NOMO-1 treated with DMSO at 0.1 percent for 48 hours (cell line): ENCODE data around the gene ADSS1.
A peak's percentile ranks its signal among the peaks of the same experiment; 100 is the strongest.

Experiments
- DNase-seq: peaks from one replicate; lab custom pipeline; 2025; ENCODE audit not compliant: unreplicated experiment; lab: John Stamatoyannopoulos, UW

ADSS1 gene

DNA sequence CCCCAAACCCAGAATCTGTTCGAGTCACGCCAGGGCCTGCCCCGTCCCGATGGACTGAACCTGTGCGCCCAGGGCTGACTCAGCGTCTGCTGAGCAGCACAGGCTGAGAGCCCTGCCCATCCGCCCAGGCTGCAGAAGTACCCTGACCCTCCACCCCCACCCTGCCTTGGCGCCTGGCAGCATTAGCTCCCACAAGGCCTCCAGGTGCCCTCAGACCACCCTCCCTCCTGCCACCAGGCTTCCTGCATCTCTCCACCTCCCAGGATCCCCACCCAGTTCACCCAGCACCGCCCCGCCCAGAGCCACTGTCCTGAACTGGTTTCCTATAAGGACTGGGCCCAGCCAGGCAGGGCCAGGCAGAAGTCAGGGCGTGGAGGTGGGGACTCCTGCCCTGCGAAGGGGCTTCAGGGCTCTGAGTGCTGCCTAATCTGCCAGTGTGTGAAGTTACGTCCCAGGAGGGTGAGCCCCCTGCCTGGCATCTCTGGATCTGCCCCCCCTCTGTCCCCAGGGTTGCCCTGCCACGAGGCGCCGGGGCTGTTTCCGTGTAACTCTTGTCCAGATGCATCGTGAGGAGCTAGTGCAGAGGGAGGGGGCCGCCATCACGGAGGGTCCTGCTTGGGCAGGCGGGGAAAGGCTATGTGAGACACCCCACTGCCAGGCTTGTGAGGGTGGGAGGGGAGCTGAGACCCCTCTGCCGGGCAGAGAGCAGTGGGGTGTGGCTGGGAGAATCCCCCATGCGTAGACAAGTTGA lies 9.1 kb downstream of the ADSS1 start:
- DNase-seq, result no peak

DNA sequence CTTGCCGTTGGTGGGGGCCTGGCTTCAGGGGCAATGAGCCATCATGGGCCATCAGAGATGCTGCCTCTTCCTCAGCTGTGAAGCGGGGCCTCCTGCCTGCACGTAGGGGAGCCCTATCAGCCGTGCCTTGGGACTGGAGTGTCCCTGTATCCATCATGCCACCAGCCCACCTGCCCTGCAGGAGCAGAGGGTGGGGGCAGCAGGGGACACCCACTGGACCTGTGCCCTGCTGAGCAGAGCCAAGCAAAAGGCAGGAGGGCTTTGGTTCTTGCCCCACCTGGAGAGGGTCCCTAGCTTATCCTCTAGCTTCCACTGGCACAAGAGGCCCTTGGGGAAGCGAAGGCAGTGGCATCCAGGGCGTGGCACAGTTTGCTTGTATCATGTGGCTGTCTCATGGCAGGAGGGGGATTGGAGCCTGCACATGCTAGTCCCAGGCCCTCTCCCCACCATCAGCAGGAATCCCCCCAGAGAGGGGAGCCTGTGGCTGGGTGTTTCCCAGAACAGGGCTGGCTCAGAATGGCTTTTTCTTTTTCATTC lies 10.1 kb downstream of the ADSS1 start:
- DNase-seq, result no peak

DNA sequence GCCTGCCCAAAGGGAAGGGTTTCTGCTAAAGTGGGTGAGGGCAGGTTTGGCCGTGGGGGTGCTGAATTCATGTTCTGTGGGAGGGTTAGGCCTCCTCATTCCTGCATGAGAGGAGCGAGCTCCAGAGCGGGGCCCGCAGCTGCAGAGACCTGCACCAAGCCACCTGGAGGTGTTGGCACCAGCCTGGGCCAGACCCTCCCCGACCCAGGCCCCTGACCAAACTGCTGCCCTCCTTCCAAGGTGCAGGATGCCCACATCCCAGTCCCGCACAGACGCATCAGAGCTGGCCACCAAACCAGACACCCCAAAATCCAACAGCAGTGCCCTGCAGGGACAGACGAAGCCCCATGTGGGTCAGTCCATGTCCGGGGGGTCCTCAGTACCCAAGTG lies 10.6 kb downstream of the ADSS1 start:
- no peak for DNase-seq

DNA sequence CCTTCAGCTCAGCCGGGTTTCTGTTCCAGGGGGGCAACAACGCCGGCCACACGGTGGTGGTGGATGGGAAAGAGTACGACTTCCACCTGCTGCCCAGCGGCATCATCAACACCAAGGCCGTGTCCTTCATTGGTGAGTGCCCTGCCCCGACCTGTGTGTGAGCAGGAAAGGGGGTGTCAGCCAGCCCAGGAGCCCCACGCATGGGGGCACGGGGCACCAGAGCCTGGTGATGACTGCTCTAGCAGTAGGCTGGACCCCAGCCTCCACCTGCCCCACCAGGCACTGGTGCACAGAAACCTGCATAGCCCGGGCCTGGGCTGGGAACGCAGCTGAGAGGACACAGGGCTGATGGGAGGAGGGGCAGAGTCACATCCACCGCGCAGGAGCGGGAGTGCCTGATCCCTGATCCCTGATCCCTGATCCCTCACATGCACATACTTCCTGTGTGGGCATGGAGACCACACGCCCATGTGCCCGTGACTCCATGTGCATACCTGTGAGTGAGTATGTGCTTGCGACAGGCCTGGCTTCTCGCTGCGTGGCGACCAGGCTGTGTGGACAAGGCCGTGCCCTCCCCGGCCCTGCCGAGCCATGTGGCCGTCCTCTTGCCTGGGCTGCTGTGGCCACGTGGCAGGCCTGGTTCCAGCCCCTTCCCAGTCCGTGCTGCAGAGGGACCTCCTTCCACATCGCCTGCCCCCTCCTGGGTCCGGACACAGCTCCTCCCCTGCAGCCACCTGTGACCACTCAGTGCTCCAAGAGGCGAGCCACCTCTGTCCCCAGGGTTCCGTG lies 11.2 kb downstream of the ADSS1 start:
- DNase-seq, result no peak

DNA sequence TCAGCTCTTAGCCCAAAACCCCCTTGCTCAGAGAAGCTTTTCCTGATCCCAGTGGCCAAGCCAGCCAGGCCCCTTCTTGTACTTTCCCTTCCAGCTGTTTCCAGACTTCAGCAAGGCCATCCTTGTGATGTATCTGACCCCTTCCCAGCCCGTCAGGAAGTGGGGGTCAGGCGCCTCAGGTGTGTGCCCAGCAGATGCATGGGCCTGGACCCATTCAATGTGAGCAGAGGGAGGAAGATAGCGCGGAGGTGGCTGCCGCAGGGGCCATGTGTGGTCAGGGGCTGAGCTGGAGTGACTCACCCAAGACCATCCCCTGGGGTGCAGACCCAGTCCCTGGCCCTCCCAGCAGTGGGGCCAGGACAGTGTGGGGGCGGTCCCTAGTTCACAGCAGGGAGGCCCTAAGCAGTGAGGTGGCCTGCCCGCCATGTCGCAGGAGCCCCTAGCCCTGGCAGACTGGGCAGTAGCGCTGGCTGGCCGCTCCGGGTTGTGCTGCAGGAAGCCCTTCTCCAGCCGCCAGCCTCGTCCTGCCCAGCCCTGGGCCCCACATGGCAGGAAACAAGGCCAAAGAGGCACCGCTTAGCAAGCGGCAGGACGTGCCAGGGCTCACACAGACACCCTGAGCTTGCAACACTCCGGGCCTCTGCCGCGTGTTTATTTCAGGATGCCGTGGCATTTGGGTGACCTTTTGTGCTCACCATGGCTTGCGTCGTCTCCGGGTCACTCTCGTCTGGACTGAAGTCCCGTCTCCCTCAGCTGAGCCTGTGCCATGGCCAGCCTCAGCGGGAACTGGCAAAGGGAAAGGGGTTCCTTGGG lies 12.0 kb downstream of the ADSS1 start:
- peak; percentile 28 for DNase-seq

DNA sequence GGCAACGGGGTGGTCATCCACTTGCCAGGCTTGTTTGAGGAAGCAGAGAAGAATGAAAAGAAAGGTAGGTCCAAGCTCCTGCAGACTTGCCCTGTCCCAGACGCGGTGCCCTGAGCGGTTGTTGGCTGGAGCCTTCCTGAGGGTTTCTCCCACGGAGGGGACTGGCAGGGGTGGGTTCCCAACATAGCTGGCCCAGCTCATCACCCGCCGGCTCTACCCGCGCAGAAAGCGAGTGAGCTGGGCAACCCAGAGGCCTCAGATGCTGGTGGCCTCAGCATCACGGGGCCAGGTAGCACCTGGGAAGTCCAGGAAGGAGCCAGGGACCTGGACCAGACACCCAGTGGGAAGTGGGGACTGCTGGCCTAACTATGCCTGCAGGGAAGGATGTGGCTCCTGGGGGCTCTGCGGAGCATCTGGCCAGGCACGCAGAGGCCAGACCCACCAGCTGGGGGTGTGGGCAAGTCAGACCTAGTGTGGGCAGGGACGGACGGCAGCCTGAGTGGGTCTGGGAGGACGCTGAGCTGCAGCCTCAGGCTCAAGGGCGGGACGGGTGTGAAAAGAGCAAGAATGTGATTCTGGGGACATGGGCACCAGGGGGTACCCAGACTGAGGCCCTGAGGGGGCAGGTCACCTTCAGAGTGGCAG lies 14.5 kb downstream of the ADSS1 start:
- no peak for DNase-seq

DNA sequence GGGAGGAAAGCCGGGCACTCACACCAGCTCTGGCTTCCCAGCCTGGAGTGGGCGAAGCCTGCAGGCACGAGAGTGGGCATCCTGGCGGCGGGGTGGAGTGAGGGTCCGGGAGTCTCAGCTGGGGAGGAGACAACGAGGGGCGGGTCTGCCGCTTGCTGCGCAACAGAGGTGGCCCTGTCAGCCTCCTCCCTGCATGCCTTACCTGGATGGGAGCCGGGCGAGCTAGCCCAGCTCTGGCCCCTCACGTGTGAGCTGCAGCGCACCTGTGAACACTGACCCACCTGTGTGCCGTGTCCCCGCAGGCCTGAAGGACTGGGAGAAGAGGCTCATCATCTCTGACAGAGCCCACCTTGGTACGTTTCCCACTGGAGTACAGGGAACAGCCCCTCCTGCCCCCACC lies 15.0 kb downstream of the ADSS1 start:
- DNase-seq, result no peak

DNA sequence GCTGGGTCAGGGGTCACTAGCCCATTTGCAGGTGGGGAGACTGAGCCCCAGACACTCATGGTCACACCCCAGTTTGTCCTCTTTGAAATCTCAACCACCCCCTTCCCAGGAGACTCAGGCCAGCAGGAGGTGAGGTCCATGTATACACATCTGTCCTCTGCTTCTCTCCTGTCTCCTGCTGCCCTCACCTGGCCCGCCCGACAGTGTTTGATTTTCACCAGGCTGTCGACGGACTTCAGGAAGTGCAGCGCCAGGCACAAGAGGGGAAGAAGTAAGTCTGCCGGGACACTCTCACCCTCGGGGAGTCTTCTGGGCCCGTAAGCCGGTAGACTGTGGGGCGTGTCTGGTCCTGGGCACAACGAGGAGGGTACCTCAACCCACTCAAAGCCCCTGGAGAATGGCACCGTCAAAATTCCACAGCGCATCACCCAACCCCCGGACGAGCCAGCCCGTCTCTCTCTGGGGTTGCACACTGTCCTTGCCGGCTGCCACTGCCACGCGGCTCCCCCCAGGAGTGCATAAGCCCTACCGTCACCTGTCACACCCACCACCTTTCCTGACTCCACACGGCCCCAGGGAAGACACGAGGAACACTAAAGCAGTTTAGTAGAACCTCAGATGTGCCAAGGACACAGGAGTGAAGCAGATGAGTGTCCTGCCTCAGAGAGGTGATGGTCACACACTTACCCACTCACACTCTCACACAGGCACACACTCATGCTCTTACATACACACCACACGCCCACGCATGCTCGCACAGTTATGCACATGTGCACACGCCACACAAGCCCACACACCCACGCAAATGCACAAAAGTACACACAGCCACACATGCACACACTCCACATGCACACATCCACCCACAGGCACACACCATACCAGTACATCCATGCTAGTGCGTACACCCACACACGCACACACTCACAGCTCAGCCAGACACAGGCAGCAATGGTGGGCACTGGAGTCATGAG lies 15.8 kb downstream of the ADSS1 start:
- DNase-seq, result no peak

DNA sequence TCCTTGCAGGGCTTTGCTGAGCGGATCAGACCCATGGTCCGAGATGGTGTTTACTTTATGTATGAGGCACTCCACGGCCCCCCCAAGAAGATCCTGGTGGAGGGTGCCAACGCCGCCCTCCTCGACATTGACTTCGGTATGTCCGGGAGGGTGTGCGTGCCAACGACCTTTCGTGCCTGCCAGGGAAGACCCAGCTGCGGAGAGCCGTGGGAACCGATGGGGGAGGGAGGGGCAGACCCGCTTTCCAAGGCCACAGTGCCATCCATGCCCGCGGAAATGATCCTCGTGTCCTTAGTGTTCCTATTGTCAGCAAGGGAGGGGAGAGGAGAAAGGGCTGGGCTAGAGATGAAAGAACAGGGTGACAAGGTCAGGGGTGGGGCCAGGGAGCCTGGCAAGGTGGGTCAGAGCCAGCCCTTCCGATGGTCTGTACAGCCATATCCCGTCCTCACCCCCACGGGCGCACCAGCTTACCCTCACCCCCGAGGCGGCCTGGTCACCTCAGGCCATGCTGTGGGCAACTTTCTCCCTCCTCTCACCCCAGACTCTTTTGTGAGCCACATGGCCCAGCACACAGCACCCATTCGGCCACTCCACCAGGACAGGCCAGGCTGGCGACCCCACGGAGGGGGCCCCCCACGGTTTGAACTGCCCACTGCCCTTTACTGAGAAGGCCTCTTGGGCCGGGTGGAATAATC lies 17.2 kb downstream of the ADSS1 start:
- DNase-seq, result no peak

DNA sequence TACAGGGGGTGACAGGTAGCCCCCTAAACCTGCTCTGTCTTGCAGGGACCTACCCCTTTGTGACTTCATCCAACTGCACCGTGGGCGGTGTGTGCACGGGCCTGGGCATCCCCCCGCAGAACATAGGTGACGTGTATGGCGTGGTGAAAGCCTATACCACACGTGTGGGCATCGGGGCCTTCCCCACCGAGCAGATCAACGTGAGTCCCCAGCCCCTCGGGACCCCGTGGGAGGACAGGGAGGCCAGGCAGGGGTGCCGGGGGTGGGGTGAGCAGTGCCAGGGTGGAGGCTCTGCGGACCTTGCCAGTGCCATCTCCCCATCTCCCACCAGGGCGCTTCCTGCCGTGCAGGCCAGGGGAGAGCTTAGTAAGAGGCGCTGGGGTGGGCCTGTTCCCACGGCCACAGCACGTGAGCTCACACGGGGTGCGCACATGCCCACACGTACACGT lies 17.8 kb downstream of the ADSS1 start:
- no peak for DNase-seq

DNA sequence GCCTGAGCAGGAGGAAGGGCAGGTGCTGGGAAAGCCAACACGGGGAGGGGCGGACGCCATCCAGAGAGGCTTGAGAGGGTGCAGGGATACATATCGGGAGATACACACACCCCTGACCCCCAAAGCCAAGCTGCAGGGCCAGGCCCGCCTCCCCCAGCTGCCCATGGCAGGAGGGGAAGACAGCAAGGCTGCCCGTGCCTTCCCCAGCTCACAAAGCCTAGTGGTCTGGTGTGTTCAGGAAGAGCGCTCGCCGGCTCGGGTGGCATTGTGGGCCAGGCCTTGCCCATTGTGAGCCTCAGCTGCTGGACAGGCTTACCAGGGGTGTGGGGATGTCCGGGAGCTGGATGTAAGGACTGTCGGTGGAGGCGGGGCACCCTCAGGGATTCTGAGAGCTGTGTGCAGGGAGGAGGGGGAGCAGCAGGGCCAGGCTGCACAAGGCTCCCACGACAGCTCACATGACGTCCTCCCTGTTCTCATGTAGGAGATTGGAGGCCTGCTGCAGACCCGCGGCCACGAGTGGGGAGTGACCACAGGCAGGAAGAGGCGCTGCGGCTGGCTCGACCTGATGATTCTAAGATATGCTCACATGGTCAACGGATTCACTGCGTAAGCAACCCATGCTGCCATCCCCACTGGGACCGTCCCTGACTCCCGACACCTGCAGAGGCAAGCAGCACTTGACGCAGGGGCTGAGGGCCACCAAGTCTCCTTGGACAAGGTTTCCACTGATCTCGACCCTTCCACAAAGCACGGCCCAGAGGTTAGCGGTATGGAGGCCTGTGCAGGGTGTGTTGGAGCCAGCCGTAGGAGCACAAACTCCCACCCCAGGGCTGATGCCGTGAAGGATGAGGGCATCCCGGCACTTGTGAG lies 18.8 kb downstream of the ADSS1 start:
- DNase-seq, result no peak

DNA sequence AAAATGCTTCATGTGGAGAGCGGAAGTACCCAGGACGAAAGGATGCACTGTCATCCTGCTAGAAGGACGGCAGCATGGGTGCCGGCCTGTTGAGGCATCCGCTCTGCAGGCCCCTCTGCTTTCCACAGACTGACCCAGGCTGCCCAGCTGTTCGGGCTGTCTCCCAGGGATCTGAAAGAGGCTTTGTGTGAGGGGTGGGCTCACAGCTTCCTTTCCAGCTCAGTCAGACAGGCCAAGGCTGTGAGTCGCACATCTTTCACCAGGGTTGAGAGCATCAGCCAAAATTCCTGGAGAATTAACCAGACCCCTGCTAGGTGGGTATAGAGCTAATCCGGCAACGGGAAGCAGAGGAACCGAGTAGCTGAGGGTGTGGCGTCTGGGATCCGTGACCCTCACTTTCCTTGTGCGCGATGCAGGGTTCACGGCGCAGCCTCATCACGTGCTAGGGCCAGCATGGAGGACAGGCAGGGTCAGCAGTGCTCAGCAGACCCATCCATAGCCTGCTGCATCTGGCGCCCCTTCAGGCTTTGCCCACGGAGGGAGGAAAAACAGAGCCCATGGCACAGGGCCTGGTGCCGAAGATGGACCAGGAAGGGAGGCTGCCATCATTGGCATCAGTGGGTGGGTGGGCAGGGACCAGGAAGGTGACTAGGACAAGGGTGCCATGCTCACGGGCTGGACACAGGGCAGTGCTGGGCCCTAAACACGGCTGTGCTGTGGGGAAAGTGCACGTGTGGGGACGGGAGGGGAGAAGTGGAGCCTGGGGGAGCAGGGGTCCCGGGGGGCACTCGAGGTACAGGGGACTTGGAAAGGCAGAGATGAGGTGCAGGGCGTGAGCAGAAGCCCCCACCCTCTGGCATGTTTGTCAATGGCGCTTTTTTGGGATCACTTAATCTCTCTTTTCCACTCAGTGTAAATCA lies 19.7 kb downstream of the ADSS1 start:
- DNase-seq, result no peak

DNA sequence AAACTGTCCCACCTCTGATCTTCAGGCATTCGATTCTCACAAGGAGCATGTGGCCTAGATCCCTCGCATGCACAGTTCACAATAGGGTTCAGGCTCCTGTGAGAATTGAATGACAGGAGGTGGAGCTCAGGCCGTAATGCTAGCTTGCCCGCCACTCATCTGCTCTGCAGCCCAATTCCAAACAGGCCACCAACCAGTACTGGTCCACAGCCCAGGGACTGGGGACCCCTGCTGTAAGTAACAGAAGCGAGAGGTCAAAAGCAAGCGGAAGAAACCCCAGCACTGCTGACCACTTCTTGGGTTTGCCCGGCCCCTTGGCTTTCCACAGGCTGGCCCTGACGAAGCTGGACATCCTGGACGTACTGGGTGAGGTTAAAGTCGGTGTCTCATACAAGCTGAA lies 20.5 kb downstream of the ADSS1 start:
- DNase-seq, result no peak

DNA sequence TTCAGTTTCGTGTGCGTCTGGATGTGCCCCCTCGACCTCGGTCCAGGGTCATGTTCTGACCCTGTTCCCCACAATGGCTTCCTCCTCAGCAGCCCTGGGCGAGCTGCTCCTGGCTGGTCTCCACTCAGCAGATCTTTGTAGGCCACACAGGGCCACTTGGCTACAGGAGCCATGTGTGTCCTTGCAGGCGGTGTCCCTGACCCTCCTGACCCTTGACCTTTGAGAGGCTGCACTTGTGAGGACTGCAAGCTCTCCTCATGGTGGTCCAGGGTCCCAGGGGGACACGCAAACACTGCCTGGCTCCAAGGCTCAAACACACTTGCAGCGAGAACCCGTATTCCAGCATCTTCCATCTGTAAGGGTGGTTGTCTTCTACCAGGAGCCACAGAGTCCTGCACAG lies 21.4 kb downstream of the ADSS1 start:
- DNase-seq, result no peak

DNA sequence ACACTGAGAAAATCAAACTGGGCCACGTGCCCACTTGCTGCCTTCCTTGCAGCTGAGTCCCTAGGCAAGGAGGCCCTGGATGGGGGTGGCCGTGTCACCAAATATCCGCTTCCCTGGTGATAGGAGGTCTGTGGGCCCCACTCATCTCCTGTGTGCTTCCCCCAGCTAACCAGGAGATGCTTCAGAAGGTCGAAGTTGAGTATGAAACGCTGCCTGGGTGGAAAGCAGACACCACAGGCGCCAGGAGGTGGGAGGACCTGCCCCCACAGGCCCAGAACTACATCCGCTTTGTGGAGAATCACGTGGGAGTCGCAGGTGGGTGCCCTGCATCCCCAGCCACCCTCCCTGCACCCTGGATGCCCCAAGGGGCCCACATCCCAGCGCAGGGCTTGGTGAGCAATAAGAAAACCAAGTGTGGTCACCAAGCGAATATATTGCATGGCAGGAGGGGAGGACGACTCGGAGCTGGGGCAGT lies 22.1 kb downstream of the ADSS1 start:
- no peak for DNase-seq

DNA sequence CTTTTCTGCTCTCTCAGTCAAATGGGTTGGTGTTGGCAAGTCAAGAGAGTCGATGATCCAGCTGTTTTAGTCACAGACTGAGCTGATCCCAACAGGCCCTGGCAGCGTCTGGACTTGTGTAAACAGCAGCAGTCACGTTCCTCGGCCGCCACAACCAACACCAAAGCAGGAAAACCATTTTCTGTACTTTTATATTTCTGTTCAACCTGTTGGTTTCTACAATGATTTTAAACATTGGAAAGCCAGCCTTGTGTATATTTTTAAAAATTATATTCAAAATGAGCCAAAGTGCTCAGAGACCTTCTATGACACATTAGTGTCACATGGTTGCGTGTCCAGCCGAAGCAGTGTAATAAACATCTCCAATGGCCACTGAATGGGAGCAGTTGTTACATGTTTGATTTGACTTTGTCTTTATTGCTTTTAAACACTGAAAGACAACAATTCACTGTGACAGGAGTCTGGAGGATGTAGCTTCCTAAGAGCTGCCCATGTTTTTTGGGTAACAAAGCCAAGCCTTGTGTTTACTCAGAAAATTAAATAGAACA lies 23.0 kb downstream of the ADSS1 start:
- no peak for DNase-seq

DNA sequence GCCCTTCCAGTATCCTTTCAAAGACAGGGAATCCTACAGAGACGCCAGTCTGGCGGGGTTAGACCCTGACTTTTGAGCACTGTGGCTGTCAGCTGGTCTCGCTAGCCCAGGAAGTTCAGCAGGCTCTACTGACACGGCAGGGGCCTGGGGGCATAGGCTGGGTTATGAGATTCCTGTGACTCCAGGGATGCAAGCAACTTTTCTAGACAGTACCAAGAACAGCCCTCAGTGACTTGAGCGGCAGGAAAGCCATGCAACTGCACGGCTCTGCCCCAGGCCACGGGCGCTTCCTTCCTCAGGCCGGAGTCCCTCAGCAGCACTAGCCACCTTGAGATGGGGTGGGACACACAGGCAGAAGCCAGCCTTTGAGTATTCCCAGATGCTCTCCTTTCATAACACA lies 23.8 kb downstream of the ADSS1 start:
- no peak for DNase-seq
